OCI-M2 (cell line): ENCODE data around the gene ADGRL3.

ENCODE experiments used
- DNase-seq: peaks from one replicate; lab custom pipeline; 2025; ENCODE audit not compliant: unreplicated experiment; lab: John Stamatoyannopoulos, UW

Gene ADGRL3

GRCh38 chr4:61275241-61275640 is 75.1 kb downstream of the ADGRL3 start:
- no peak for DNase-seq

- no peak for DNase-seq
These were observed 75.9 kb downstream of the ADGRL3 start for GRCh38 chr4:61276029-61276428.

DNA sequence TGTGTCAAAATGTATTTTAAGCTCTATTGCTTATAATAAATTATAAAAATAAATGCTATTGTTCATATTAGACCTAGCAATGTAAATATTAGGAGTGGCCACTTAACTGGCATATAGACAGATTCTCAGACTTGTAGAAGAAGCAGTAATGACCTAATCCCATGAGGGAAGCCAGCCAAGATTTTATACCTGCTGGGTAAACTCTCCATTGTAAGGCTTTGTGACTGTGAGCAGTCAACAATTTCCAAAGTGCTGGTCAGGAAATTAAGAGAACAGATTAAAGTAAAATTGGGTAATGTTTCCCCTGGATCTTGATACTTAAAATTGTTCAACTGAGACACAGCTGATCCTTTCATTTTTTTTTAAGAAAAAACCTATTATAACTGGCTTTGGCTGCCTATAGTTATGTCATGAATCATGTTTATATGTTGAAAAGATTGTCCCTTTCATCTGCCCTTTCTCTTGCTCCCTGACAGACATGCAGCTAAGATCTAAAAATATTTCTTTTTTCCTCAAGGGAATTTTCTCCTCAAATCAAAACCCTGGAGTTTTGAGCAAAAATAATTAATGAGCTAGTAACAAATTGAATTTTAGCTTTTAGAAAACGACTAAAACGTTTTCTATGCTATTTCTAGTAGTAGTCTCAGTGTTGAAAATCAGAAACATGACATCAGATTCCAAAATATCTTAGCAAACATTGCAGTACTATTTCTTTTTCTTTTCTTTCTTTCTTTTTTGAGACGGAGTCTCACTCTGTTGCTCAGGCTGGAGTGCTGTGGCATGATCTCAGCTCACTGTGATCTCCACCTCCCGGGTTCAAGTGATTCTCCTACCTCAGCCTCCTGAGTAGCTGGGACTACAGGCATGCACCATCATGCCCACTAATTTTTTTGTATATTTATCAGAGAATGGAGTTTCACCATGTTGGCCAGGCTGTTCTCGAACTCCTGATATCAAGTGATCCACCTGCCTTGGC is 77.9 kb downstream of the ADGRL3 start:
- DNase-seq = no peak

GRCh38 chr4:61292322-61292721 is 92.2 kb downstream of the ADGRL3 start:
- DNase-seq = no peak

DNA sequence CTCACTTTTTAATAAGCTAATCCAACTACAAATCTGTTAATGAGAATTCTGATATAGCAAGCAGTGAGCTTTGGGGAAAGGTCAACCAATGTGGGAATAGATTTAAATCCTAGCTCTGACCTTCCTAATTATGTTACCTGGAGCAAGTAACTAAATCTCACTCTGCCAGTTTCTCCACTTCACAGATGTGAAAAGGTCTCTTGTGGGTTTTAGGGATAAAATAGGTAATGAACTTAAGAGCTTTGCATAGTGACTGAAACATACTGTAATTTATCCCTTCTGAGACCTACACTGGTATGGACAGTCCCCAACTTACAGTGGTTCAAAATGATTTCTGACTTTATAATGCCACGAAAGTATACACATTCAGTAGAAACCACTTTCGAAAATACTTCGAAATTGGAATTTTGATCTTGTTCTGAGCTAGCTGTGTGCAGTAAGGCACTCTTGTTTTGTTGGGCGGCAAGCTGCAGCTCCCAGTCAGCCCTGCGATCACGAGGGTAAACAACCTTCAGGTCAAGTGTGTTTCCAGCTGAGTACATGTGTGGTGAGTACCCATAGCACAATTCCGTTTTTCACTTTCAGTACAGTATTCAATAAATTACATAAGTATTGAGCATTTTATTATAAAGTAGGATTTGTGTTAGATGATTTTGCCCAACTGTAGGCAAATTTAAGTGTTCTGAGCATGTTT is 93.7 kb downstream of the ADGRL3 start:
- DNase-seq = no peak

DNA sequence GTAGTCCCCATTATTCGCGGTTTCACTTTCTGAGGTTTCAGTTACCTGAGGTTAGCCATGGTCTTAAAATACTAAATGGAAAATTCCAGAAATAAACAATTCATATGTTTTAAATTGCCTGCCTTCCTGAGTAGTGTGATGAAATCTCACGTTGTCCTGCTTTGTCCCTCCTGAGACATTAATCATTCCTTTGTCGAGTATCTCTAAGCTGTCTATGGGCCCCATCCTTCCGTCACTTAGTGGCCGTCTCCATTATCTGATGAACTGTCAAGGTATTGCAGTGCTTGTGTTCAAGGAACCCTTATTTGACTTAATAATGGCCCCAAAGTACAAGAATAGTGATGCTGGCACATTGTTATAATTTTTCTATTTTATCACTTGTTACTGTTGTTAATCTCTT is 94.8 kb downstream of the ADGRL3 start:
- no peak for DNase-seq

- no peak for DNase-seq
These were observed 96.0 kb downstream of the ADGRL3 start for GRCh38 chr4:61296144-61296543.

DNA sequence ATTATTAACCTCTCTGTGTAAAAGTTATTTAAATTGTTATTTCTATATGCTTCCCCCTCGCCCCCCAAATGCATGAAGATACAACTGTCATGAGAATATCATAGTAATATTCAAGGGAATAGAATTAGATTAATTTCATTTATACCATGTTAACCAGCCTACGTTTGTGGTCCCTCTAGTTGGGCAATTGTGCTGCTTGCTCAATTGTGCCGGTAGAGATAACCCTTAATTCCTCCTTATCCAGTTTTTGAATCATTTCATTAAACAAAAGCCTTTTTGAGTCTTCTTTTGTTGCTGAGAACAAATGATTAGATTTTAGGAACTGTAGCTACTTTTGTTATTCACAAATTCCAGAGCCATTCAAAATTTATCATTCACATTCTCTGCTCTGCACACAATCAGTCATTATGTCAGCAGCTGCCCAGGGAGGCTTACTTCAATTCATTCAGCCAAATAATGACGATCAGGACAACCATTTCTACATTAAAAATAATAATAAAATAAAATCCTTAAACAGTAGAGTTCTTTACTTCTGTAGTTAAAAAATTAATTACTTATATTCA is 98.1 kb downstream of the ADGRL3 start:
- no peak for DNase-seq

- DNase-seq = no peak
These were observed 99.2 kb downstream of the ADGRL3 start for GRCh38 chr4:61299316-61299715.

GRCh38 chr4:61300266-61300844 is 100.2 kb downstream of the ADGRL3 start:
- no peak for DNase-seq

GRCh38 chr4:61301271-61301670 is 101.1 kb downstream of the ADGRL3 start:
- DNase-seq = no peak

DNA sequence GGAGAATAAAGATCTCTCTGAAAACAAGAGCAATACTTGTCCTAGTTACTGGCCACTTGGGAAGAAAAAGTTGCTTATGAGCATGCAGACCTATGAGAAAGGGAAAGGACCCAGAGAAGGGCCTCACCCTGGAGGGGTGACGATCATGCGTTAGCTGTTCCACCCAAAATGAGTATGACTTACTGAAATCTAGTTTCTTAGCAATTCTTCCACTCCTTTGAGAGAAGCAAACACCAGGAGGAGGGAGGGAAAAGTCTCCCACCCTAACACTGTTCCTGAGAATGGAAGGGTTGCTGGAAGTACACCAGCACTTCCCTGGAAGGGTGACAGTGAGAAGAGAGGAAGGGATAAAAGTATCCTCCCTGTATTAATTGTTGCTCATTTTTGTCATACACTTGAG is 107.9 kb downstream of the ADGRL3 start:
- DNase-seq = no peak

DNA sequence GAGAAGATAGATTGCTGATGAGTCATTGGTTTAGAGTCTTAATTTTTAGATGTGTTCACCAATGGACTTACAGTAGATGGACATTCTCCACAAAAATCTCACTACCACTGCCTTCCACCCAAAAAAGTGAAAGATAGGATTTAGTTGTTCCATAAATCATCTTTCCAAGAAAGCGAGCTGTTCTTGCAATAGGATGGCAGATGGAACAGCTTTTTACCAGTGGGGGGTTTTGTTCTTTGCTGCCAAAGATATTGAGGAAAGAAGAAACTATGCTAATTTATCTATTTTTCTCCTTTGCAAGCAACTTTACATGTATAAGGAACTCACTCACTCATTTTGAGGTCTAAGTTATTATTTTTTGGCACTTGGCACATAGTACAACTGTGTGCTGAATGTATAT is 109.5 kb downstream of the ADGRL3 start:
- DNase-seq = no peak

DNA sequence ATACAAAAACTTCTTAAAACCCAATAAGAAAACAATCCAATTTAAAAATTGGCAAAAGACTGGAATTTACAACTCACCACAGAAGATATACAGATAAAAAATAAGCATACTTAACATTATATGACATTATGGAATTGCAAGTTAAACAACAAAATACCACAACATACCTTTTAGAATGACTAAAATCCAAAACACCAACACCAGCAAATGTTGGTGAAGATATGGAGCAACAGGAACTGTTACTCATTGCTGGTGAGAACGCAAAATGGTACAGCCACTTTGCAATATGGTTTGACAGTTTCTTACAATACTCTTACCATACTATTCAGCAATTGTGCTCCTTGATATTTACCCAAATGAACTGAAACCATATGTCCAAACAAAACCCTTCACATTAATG is 112.4 kb downstream of the ADGRL3 start:
- DNase-seq = no peak

GRCh38 chr4:61318431-61318830 is 118.3 kb downstream of the ADGRL3 start:
- no peak for DNase-seq

DNA sequence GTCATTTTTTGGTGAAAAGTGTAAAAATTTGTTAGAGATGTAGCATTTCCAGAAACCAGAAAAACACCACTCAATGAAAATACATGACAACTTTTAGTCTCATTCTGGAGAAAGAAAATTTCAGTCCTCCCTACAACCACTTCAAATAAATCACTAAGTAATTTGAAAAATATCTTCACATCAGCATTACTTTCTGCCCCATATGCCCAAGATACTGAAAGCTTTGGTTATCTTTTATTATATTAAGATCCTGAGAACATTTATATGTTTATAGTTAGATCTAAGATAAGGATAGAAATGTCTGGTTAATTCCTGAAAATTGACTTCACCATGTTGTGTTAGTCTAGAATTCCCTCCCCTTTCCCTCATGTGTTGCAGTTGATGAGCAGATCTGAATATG is 119.0 kb downstream of the ADGRL3 start:
- DNase-seq = no peak

GRCh38 chr4:61320154-61320553 is 120.0 kb downstream of the ADGRL3 start:
- DNase-seq = no peak

DNA sequence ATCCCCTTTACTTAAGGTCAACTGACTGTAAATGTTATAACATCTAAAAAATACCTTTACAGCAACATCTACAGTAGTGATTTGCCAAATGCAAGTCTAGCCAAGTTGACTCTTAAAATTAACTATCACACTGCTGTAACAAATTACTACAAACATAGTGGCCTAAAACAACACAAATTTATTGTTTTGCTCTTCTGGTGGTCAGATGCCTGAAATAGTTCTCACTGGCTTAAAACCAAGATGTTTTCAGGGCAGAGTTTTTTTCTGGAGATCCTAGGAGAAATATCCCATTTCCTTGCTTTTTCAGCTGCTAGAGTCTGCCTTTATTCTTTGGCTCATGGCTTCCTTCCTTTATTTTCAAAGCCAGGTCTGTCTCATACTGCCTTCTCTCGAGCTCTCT is 120.5 kb downstream of the ADGRL3 start:
- DNase-seq = no peak

GRCh38 chr4:61332693-61333092 is 132.6 kb downstream of the ADGRL3 start:
- DNase-seq = no peak

DNA sequence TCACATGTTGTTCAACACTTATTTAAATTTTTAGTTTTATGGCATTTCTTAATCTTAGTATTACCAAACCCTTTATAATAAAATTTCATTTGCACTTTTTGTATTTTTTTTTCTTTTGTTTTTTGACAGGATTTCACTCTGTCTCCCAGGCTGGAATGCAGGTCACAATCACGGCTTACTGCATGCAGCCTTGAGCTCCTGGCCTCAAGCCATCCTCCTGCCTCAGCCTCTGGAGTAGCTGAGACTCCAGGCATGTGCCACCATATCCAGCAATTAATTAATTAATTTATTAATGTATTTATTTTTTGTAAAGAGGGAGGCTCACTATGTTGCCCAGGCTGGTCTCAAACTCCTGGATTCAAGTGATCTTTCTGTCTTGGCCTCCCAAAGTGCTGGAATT is 133.4 kb downstream of the ADGRL3 start:
- no peak for DNase-seq

GRCh38 chr4:61335241-61335763 is 135.2 kb downstream of the ADGRL3 start:
- no peak for DNase-seq
